Endothelial cell of umbilical vein (primary cell): ENCODE data around the gene SHC4.

Experiments used
- CTCF ChIP-seq, 2 donors: IDR thresholded peaks; 1 replicate in 1 of 2; 2 replicates in 1 of 2; pipeline ENCODE4 v1.5.1; 2011; ENCODE audit warnings: low read length in 2 of 2, mild to moderate bottlenecking in 2 of 2, moderate library complexity in 2 of 2, control low read depth in 1 of 2, inconsistent platforms in 1 of 2, low read depth in 1 of 2; ENCODE audit not compliant: insufficient read depth in 1 of 2; ENCODE audit errors: extremely low read depth in 1 of 2
- EZH2 ChIP-seq: IDR thresholded peaks from 2 replicates; pipeline ENCODE4 v1.6.1; 2012; ENCODE audit warnings: borderline replicate concordance, low read depth, mild to moderate bottlenecking, moderate library complexity, low read length, inconsistent platforms; ENCODE audit not compliant: severe bottlenecking
- POLR2AphosphoS5 ChIP-seq: IDR thresholded peaks from 2 replicates; pipeline ENCODE4 v1.6.1; 2012; ENCODE audit warnings: low read depth, mild to moderate bottlenecking, control low read depth, low read length, moderate library complexity; ENCODE audit not compliant: insufficient read depth
- TF ChIP-seq, protein P1 (sequence below): IDR thresholded peaks from 2 replicates; pipeline ENCODE4 v1.6.1; 2011; ENCODE audit not compliant: insufficient read depth, insufficient read length

DNA sequence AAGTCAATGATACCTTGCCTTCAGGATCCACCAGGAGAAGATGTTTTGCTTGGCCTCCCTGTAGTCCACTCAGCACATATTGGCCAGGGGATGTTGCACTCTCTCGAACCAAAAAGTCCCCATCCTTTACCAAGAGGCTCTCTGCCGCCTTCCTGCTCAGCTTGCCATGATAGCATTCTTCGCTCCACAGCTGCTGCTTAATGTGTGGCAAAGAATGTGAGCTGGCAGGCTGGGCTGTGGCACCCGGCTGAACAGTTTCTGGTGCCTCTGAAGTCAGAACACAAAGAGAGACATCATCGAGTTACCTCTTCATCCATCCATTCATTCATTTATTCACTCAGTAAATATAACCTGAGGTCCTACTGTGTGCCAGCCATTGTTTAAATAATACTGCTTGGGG is 129.0 kb downstream of the SHC4 start:
- TF ChIP-seq CTCF (IDR thresholded peaks at IDR 0.05; ENCODE audit: extremely low read depth in 1 of 2, insufficient read depth in 1 of 2, low read depth in 1 of 2, low read length in 2 of 2) (no peak), POLR2AphosphoS5 (no peak), EZH2 (no peak)
- TF ChIP-seq, protein P1, sequence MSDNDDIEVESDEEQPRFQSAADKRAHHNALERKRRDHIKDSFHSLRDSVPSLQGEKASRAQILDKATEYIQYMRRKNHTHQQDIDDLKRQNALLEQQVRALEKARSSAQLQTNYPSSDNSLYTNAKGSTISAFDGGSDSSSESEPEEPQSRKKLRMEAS, result no peak
